ENCODE results near the gene JAZF1. TPM values are rescaled to one million over a fixed set of nuclear protein-coding genes. Genes with fewer than 3 reads are reported as not detected.

Gene JAZF1
- total and polyA plus RNA-seq, 8 donors = 4.0 to 13.9 (median 6.0) TPM

DNA sequence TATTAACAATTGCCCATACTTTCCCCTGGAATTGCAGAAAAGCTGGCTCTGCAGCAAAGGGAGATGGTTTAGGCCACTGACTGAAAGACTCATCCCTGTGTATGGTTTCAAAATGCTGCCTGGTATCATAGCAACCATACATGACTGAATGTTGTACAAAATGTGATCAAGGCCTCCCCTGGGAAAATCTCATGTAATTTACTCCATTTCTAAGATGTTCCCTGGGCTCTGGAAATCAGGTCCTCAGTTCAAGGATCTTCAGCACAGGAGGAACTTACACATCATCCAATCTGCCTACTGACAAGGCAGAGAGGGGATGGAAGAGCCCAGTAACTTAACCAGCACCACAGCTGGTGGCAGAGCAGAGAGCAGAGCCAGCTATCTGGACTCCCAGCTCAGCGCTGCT is 111.8 kb downstream of the JAZF1 start:
- TF ChIP-seq, protein P1, sequence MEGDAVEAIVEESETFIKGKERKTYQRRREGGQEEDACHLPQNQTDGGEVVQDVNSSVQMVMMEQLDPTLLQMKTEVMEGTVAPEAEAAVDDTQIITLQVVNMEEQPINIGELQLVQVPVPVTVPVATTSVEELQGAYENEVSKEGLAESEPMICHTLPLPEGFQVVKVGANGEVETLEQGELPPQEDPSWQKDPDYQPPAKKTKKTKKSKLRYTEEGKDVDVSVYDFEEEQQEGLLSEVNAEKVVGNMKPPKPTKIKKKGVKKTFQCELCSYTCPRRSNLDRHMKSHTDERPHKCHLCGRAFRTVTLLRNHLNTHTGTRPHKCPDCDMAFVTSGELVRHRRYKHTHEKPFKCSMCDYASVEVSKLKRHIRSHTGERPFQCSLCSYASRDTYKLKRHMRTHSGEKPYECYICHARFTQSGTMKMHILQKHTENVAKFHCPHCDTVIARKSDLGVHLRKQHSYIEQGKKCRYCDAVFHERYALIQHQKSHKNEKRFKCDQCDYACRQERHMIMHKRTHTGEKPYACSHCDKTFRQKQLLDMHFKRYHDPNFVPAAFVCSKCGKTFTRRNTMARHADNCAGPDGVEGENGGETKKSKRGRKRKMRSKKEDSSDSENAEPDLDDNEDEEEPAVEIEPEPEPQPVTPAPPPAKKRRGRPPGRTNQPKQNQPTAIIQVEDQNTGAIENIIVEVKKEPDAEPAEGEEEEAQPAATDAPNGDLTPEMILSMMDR (IDR thresholded peaks at IDR 0.05) = no peak
- DNase-seq (no peak), ATAC-seq (peak in 3 of 4 donors; percentile 27 to 53 (median 31)), FAIRE-seq (no peak)
- Histone ChIP-seq H3K36me3 (no peaks in the 10 kb centered on the region), H3K4me1 (peaks cover 0 to 4% (median 4%) of the 10 kb centered on the region in 3 donors), H3K4me3 (no peak overlapping the region), H3K27ac (no peak overlapping the region), H3K27me3 (no peaks in the 10 kb centered on the region), H3K9me3 (no peaks in the 10 kb centered on the region)
- 85 to 90% methylated on average over 1 of the region's 1 CpG for WGBS, 2 donors
- intact Hi-C loops (cut with DNase I) = no loop called here

DNA sequence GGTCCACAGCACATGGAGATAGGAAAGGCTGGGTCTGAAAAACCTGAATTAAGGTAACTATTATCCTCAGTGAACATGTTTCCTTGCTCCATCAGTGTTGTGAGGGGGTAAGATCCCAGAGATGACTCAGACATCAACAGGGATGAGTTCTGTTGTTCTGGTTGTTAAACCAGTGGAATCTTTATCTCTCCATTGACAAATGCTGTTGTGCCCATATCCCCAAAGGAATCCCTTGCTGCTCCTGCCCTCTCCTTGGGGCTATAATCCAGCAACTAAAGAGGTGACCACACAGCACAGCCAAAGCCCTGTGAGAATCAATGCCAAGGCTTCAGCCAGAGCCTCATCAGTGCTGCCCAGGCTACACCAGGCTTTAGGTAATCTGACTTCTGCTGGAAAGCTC is 113.4 kb downstream of the JAZF1 start:
- no peak for DNase-seq
- Histone ChIP-seq H3K36me3 (no peaks in the 10 kb centered on the region), H3K4me1 (peaks cover 0 to 10% (median 9%) of the 10 kb centered on the region in 3 donors), H3K27ac (no peak overlapping the region), H3K4me3 (no peak overlapping the region), H3K9me3 (no peaks in the 10 kb centered on the region), H3K27me3 (no peaks in the 10 kb centered on the region)
- intact Hi-C loops (cut with DNase I) = no loop called here
- no peak for FAIRE-seq
- TF ChIP-seq, protein P1 (IDR thresholded peaks at IDR 0.05) = no peak
- ATAC-seq = no peak

DNA sequence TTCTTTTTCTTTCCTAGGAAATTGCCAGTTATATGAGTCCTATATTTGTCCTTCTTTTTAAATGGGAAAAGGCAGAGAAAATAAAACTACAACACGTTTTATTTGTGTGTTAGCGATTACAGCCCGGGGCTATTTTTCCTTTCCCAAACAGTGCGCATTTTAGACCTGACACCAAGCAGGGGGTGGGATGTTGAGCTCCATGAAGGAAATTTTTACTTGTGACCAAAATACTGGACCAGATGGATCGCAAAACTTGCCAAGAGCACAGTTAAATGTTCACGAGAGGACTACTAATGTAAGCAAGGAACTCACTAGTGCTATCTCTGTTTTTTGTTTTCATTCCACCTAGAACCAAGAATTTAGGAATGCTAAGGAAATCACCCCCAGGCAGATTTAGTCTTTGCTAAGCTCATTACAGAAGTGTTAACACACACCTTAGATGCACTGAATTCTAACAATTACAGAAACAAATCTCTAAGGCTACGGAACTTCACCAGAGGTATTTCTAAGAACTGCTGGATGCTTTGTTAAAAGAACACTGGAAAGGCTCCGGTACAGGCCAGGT is 114.8 kb downstream of the JAZF1 start:
- TF ChIP-seq, protein P1 (IDR thresholded peaks at IDR 0.05) = no peak

DNA sequence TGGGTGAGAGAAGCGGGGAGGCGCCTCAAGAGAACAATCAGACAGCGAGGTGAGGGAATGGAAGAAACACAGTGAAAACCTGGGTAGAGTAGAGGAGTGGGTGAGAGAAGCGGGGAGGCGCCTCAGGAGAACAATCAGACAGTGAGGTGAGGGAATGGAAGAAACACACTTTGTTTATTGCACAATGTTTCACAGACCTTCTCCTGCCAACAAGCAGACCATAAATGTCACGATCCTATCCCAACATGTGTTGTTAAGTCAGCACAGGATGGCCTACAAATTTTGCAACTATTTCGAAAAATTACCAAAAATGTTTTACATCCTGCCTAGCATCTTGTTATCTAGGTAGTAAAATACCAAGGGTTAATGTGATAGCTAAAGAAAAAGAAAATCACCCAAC is 115.3 kb downstream of the JAZF1 start:
- peak overlapping the region in 2 of 4 donors; percentile 48 to 56 for H3K27ac ChIP-seq
- no peaks in the 10 kb centered on the region for H3K9me3 ChIP-seq
- no peaks in the 10 kb centered on the region for H3K27me3 ChIP-seq
- WGBS, 2 donors = 89 to 93% methylated on average over 7 of the region's 7 CpGs
- no peaks in the 10 kb centered on the region for H3K36me3 ChIP-seq
- no peak overlapping the region for H3K4me3 ChIP-seq
- peaks cover 0 to 11% (median 9%) of the 10 kb centered on the region in 3 donors for H3K4me1 ChIP-seq
- DNase-seq (no peak), ATAC-seq (peak in 1 of 4 donors; percentile 20), FAIRE-seq (no peak)
- TF ChIP-seq, protein P1 (IDR thresholded peaks at IDR 0.05) = no peak
- intact Hi-C loops (cut with DNase I) = no loop called here

More for the DNA sequence above, 114.8 kb downstream of the JAZF1 start:
- no peak for ATAC-seq
- no peaks in the 10 kb centered on the region for H3K36me3 ChIP-seq
- H3K27ac ChIP-seq = no peak overlapping the region
- H3K27me3 ChIP-seq = no peaks in the 10 kb centered on the region
- H3K4me1 ChIP-seq = peaks cover 0 to 11% (median 9%) of the 10 kb centered on the region in 3 donors
- H3K9me3 ChIP-seq = no peaks in the 10 kb centered on the region
- H3K4me3 ChIP-seq = no peak overlapping the region
- intact Hi-C loops (cut with DNase I) = no loop called here
- 87 to 92% methylated on average over 8 of the region's 8 CpGs for WGBS, 2 donors
- no peak for FAIRE-seq
- DNase-seq = no peak

DNA sequence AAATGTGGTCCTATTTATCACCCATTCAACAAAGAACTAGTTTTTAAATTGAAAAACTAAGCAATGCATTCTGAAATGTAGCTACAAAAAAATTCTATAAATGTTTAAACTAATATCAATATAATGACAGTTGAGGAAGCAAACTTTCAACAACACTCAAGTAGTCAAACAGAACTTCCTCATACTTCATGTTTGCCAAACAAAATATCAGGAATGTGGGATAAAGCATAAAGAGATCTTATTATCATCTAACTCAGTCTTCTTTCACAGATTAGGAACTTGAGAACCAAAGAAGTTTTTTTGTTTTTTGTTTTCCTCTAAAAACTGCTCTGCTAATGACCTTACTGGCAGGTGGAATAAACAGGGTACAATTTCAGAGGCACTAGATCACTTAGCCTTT is 116.2 kb downstream of the JAZF1 start:
- Histone ChIP-seq H3K4me3 (no peak overlapping the region), H3K27me3 (no peaks in the 10 kb centered on the region), H3K36me3 (no peaks in the 10 kb centered on the region), H3K9me3 (no peaks in the 10 kb centered on the region), H3K4me1 (peaks cover 0 to 11% (median 9%) of the 10 kb centered on the region in 3 donors), H3K27ac (peak overlapping the region in 2 of 4 donors; percentile 5 to 48)
- ATAC-seq (no peak), FAIRE-seq (peak; percentile 77), DNase-seq (no peak)
- intact Hi-C loops (cut with DNase I) = no loop called here
- TF ChIP-seq, protein P1 (IDR thresholded peaks at IDR 0.05) = no peak

Data from pancreas (tissue), 10 donors.